Measurements from ENCODE around the gene DUXB. TPM values are rescaled to one million over a fixed set of nuclear protein-coding genes. Genes with fewer than 3 reads are reported as not detected.

The DUXB gene
- total RNA-seq, 1 donor from 2014 or later = not detected

DNA sequence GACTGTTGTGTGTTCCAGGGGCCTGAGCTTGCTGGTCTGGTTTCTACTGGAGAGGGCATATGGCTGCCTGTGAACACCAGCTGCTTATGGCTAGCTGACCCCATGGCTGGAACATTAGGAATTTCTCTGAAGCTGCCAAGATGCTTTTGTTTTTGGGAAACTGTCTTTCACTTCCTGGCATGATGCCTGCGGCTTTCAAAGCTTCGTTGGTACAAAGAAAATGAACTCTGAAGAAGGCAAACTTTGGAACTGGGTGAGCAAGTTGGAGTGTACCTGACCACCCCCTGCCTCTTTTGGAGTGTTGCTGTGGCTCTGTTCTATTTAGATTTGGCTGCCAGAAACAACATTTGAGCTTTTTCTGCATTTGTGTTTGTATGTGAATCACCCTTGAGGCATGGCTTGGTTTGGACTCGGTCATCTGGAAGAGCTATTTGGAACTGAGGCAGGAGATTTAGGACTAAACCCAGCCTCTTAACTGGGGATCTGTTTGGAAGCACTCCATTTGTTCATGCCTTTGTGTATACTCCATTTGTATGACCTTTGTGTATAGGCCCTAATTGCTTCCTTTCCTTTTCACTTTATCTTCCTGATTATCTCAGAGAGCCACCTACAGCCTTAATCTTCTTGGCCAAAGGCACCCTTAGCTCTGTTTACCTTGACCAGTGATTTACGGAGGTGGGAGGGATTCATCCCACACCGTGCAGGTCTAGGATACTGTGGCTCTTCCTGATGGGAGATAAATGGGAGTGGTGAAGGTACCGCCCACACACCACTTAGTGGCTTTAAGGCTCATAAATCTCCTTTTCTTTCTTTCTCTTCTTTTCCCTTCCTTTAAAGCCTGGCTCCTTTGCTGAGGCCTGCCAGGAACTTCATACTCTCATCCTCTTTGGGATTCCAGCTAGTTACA is 32.3 kb upstream of the DUXB start:
- peaks cover 5% of the 10 kb centered on the region for H3K9me3 Mint-ChIP-seq
- Histone ChIP-seq H3K27ac (peak overlapping the region; percentile 49), H3K4me2 (peak overlapping the region; percentile 52), H3K9ac (no peak overlapping the region), H3K4me1 (peaks cover 19% of the 10 kb centered on the region), H3K4me3 (no peak overlapping the region), H2AFZ (replicated peaks) (no peak overlapping the region), H3K36me3 (no peaks in the 10 kb centered on the region), H3K9me3 (ENCODE audit: low read depth) (no peaks in the 10 kb centered on the region), H3K79me2 (ENCODE audit: low read depth) (no peaks in the 10 kb centered on the region), H3K27me3 (no peaks in the 10 kb centered on the region), H3F3A (ENCODE audit: low read depth) (peaks cover 20% of the 10 kb centered on the region), H4K20me1 (ENCODE audit: low read depth) (no peaks in the 10 kb centered on the region)
- H3K27me3 Mint-ChIP-seq (ENCODE audit: insufficient read depth, low read depth) = peaks cover 6% of the 10 kb centered on the region
- H3K27ac Mint-ChIP-seq = no peak overlapping the region
- no peaks in the 10 kb centered on the region for H3K36me3 Mint-ChIP-seq
- no peak overlapping the region for H3K4me3 Mint-ChIP-seq
- H3K4me1 Mint-ChIP-seq = peaks cover 6% of the 10 kb centered on the region
- TF ChIP-seq EZH2phosphoT487 (IDR thresholded peaks at IDR 0.05) (no peak), EZH2 (IDR thresholded peaks at IDR 0.05) (no peak)
- TF ChIP-seq, protein P1, sequence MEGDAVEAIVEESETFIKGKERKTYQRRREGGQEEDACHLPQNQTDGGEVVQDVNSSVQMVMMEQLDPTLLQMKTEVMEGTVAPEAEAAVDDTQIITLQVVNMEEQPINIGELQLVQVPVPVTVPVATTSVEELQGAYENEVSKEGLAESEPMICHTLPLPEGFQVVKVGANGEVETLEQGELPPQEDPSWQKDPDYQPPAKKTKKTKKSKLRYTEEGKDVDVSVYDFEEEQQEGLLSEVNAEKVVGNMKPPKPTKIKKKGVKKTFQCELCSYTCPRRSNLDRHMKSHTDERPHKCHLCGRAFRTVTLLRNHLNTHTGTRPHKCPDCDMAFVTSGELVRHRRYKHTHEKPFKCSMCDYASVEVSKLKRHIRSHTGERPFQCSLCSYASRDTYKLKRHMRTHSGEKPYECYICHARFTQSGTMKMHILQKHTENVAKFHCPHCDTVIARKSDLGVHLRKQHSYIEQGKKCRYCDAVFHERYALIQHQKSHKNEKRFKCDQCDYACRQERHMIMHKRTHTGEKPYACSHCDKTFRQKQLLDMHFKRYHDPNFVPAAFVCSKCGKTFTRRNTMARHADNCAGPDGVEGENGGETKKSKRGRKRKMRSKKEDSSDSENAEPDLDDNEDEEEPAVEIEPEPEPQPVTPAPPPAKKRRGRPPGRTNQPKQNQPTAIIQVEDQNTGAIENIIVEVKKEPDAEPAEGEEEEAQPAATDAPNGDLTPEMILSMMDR (IDR thresholded peaks at IDR 0.05) = no peak
- peak; percentile 64 for DNase-seq (ENCODE audit: low spot score)

DNA sequence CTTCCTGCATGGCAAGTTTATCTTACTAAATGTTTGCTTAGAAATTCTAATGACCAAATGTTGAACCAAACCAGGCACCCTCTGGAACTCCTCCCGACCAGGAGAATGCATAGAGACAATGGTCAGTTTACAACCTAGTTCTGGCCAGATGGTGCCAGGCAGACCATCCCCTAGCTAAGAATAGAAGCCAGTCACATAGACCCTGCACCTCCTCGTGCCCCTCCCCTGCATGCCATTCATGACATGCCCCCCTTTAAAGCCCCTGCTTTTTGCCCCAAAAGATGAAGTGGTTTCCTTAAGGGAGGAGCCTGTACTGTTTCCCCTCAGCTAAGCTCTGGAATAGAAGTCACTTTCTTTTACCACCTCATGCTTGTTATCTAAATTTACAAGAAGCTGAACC is 31.6 kb upstream of the DUXB start:
- Histone ChIP-seq H3K4me2 (peak overlapping the region; percentile 52), H4K20me1 (ENCODE audit: low read depth) (no peaks in the 10 kb centered on the region), H3F3A (ENCODE audit: low read depth) (peaks cover 20% of the 10 kb centered on the region), H3K9ac (no peak overlapping the region), H3K27ac (no peak overlapping the region), H3K79me2 (ENCODE audit: low read depth) (no peaks in the 10 kb centered on the region), H3K4me1 (peaks cover 19% of the 10 kb centered on the region), H3K27me3 (no peaks in the 10 kb centered on the region), H3K4me3 (no peak overlapping the region), H2AFZ (replicated peaks) (no peak overlapping the region), H3K9me3 (ENCODE audit: low read depth) (no peaks in the 10 kb centered on the region), H3K36me3 (no peaks in the 10 kb centered on the region)
- H3K4me3 Mint-ChIP-seq = no peak overlapping the region
- DNase-seq (ENCODE audit: low spot score) = no peak
- H3K4me1 Mint-ChIP-seq = peaks cover 6% of the 10 kb centered on the region
- H3K27ac Mint-ChIP-seq = no peak overlapping the region
- peaks cover 1% of the 10 kb centered on the region for H3K9me3 Mint-ChIP-seq
- peaks cover 6% of the 10 kb centered on the region for H3K27me3 Mint-ChIP-seq (ENCODE audit: insufficient read depth, low read depth)
- TF ChIP-seq, protein P1 (IDR thresholded peaks at IDR 0.05) = no peak
- TF ChIP-seq EZH2phosphoT487 (IDR thresholded peaks at IDR 0.05) (no peak), EZH2 (IDR thresholded peaks at IDR 0.05) (no peak)
- H3K36me3 Mint-ChIP-seq = no peaks in the 10 kb centered on the region

DNA sequence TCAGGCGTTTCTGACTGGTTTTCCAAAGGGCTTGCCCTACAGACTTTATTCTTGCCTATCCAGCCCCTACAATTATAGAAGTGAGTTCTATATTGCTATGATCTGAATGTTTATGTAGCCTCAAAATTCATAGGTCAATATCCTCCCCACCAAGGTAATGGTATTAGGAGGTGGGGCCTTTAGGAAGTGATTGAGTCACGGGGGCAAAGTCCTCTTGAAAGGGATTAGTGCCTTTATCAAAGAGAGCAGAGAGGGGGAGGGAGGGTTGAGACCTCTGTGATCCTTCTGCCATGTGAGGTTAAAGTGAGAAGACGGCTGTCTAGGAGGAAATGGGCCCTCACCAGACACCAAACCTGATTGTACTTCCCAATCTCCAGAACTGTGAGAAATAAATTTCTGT is 26.0 kb upstream of the DUXB start:
- Histone ChIP-seq H3K27ac (no peak overlapping the region), H4K20me1 (ENCODE audit: low read depth) (no peaks in the 10 kb centered on the region), H3K27me3 (no peaks in the 10 kb centered on the region), H3K4me1 (no peaks in the 10 kb centered on the region), H3K9ac (no peak overlapping the region), H3K9me3 (ENCODE audit: low read depth) (no peaks in the 10 kb centered on the region), H3K4me3 (no peak overlapping the region), H3F3A (ENCODE audit: low read depth) (no peaks in the 10 kb centered on the region), H2AFZ (replicated peaks) (no peak overlapping the region), H3K4me2 (no peak overlapping the region), H3K79me2 (ENCODE audit: low read depth) (no peaks in the 10 kb centered on the region), H3K36me3 (no peaks in the 10 kb centered on the region)
- TF ChIP-seq EZH2phosphoT487 (IDR thresholded peaks at IDR 0.05) (no peak), EZH2 (IDR thresholded peaks at IDR 0.05) (no peak)
- TF ChIP-seq, protein P1 (IDR thresholded peaks at IDR 0.05) = no peak
- Mint-ChIP-seq H3K27me3 (ENCODE audit: insufficient read depth, low read depth) (peaks cover 4% of the 10 kb centered on the region), H3K9me3 (no peaks in the 10 kb centered on the region), H3K4me1 (no peaks in the 10 kb centered on the region), H3K27ac (no peak overlapping the region), H3K4me3 (no peak overlapping the region), H3K36me3 (no peaks in the 10 kb centered on the region)
- DNase-seq (ENCODE audit: low spot score) = no peak
